K562 (cell line): Measurements from ENCODE around the gene CD46.

ENCODE experiments used
- BRF2 ChIP-seq: IDR thresholded peaks from 3 replicates; pipeline ENCODE4 v1.6.1; 2011; ENCODE audit warnings: borderline replicate concordance, mild to moderate bottlenecking; ENCODE audit not compliant: insufficient read length, insufficient read depth
- CEBPB ChIP-seq: fragments of 450-650 bp; IDR thresholded peaks from 2 replicates; pipeline ENCODE4 v1.6.1; 2016; ENCODE audit warnings: missing genetic modification characterization, missing compliant biosample characterization
- NR3C1 ChIP-seq: sonication (generic); formaldehyde crosslinking; IDR thresholded peaks from 2 replicates; pipeline ENCODE4 v1.8.1; 2022; ENCODE audit warnings: missing genetic modification reagents
- POLR2A ChIP-seq: fragments of 450-650 bp; conservative IDR thresholded peaks from 2 replicates; pipeline ENCODE4 v1.6.1; 2016
- SMAD3 ChIP-seq: fragments of 450-650 bp; formaldehyde crosslinking; conservative IDR thresholded peaks from 2 replicates; pipeline ENCODE4 v1.4.0; 2020; ENCODE audit warnings: mild to moderate bottlenecking
- TEAD2 ChIP-seq: fragments of 450-650 bp; IDR thresholded peaks from 2 replicates; pipeline ENCODE4 v1.6.1; 2016; ENCODE audit warnings: missing genetic modification characterization, control low read depth, missing compliant biosample characterization
- ZEB2 ChIP-seq: fragments of 450-650 bp; IDR thresholded peaks from 2 replicates; pipeline ENCODE4 v1.6.1; 2016
- ZFP30 ChIP-seq: fragments of 250-450 bp; sonication (Bioruptor Pico); IDR thresholded peaks from 2 replicates; pipeline ENCODE4 v1.8.0; 2022; ENCODE audit warnings: moderate library complexity, mild to moderate bottlenecking, inconsistent platforms, borderline replicate concordance
- ZFX ChIP-seq: sonication (generic); formaldehyde crosslinking; IDR thresholded peaks from 2 replicates; pipeline ENCODE4 v1.8.0; 2022; ENCODE audit warnings: mild to moderate bottlenecking, missing genetic modification reagents, moderate library complexity
- ZNF589 ChIP-seq: fragments of 200-800 bp; sonication (Bioruptor generic); IDR thresholded peaks from 2 replicates; pipeline ENCODE4 v1.6.1; 2016; ENCODE audit warnings: low read depth, missing genetic modification characterization, missing compliant biosample characterization
- ZNF740 ChIP-seq, 3 experiments: fragments of 200-800 bp in 1 of 3; sonication (Bioruptor generic) in 1 of 3; sonication (generic) in 1 of 3; formaldehyde crosslinking in 1 of 3; IDR thresholded peaks; 2 replicates each; pipeline versions ENCODE4 v1.6.1 to v1.8.0; 2016 to 2022; ENCODE audit warnings: mild to moderate bottlenecking in 2 of 3, missing compliant biosample characterization in 2 of 3, missing genetic modification characterization in 2 of 3, missing genetic modification reagents in 1 of 3
- TF ChIP-seq, protein P1 (sequence below), 2 experiments: fragments of 450-650 bp; formaldehyde crosslinking in 1 of 2; IDR thresholded peaks; 2 replicates each; pipeline versions ENCODE4 v1.4.0 to v1.6.1; 2014 to 2020; ENCODE audit warnings: mild to moderate bottlenecking in 2 of 2, borderline replicate concordance in 1 of 2, low read depth in 1 of 2
- TF ChIP-seq, protein P2 (sequence below), 3 experiments: IDR thresholded peaks in 2 of 3; conservative IDR thresholded peaks in 1 of 3; 2 replicates each; pipeline ENCODE4 v1.5.1; 2011 to 2012; ENCODE audit warnings: low read length in 3 of 3, mild to moderate bottlenecking in 3 of 3, control low read depth in 2 of 3, improper control_type of control experiment in 1 of 3, inconsistent platforms in 1 of 3, low read depth in 1 of 3, mixed read lengths in 1 of 3, moderate library complexity in 1 of 3; ENCODE audit not compliant: insufficient read depth in 2 of 3

GRCh38 chr1:207828046-207828445 is 76.2 kb downstream of the CD46 start:
- TF ChIP-seq TEAD2 (tag) (no peak), BRF2 (no peak), ZFP30 (CRISPR knock-in tag) (no peak), NR3C1 (CRISPR knock-in tag) (no peak), ZFX (no peak), SMAD3 (CRISPR knock-in tag) (no peak), ZEB2 (no peak), CEBPB (no peak), POLR2A (no peak), ZNF740 (CRISPR knock-in tag; IDR thresholded peaks at IDR 0.05) (no peak), ZNF740 (tag; IDR thresholded peaks at IDR 0.05) (no peak), ZNF589 (no peak)
- TF ChIP-seq, protein P1, sequence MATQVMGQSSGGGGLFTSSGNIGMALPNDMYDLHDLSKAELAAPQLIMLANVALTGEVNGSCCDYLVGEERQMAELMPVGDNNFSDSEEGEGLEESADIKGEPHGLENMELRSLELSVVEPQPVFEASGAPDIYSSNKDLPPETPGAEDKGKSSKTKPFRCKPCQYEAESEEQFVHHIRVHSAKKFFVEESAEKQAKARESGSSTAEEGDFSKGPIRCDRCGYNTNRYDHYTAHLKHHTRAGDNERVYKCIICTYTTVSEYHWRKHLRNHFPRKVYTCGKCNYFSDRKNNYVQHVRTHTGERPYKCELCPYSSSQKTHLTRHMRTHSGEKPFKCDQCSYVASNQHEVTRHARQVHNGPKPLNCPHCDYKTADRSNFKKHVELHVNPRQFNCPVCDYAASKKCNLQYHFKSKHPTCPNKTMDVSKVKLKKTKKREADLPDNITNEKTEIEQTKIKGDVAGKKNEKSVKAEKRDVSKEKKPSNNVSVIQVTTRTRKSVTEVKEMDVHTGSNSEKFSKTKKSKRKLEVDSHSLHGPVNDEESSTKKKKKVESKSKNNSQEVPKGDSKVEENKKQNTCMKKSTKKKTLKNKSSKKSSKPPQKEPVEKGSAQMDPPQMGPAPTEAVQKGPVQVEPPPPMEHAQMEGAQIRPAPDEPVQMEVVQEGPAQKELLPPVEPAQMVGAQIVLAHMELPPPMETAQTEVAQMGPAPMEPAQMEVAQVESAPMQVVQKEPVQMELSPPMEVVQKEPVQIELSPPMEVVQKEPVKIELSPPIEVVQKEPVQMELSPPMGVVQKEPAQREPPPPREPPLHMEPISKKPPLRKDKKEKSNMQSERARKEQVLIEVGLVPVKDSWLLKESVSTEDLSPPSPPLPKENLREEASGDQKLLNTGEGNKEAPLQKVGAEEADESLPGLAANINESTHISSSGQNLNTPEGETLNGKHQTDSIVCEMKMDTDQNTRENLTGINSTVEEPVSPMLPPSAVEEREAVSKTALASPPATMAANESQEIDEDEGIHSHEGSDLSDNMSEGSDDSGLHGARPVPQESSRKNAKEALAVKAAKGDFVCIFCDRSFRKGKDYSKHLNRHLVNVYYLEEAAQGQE (IDR thresholded peaks at IDR 0.05; ENCODE audit: borderline replicate concordance), result no peak
- TF ChIP-seq, protein P1 (CRISPR knock-in tag; IDR thresholded peaks at IDR 0.05; ENCODE audit: low read depth), result no peak
- TF ChIP-seq, protein P2, sequence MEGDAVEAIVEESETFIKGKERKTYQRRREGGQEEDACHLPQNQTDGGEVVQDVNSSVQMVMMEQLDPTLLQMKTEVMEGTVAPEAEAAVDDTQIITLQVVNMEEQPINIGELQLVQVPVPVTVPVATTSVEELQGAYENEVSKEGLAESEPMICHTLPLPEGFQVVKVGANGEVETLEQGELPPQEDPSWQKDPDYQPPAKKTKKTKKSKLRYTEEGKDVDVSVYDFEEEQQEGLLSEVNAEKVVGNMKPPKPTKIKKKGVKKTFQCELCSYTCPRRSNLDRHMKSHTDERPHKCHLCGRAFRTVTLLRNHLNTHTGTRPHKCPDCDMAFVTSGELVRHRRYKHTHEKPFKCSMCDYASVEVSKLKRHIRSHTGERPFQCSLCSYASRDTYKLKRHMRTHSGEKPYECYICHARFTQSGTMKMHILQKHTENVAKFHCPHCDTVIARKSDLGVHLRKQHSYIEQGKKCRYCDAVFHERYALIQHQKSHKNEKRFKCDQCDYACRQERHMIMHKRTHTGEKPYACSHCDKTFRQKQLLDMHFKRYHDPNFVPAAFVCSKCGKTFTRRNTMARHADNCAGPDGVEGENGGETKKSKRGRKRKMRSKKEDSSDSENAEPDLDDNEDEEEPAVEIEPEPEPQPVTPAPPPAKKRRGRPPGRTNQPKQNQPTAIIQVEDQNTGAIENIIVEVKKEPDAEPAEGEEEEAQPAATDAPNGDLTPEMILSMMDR (IDR thresholded peaks at IDR 0.05 in 2 of 3, conservative IDR thresholded peaks at IDR 0.05 in 1 of 3; ENCODE audit: insufficient read depth in 2 of 3, low read depth in 1 of 3, low read length in 3 of 3), result no peak
